Measurements from ENCODE around the gene ACAN. TPM values are rescaled to one million over a fixed set of nuclear protein-coding genes. Genes with fewer than 3 reads are reported as not detected.

Gene ACAN
- total and polyA plus RNA-seq, 10 of the 15 experiments (the other 5 are each of a cell fraction or from before 2014, with no cell fraction given), result not detected

DNA sequence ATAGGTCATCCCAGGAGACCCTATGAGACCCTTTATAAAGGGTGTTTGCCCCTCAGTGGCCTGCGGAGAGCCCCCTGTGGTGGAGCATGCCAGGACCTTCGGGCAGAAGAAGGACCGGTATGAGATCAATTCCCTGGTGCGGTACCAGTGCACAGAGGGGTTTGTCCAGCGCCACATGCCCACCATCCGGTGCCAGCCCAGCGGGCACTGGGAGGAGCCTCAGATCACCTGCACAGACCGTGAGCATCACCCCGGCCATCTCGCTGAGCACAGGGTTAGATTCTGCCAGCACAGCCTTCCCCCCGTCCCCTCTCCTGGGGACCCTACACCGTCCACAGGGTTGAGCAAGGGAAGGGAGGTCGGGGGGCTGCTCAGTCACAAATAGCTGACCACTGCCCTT, 70.5 kb downstream of the ACAN start (continued):
- TF ChIP-seq, protein P1, sequence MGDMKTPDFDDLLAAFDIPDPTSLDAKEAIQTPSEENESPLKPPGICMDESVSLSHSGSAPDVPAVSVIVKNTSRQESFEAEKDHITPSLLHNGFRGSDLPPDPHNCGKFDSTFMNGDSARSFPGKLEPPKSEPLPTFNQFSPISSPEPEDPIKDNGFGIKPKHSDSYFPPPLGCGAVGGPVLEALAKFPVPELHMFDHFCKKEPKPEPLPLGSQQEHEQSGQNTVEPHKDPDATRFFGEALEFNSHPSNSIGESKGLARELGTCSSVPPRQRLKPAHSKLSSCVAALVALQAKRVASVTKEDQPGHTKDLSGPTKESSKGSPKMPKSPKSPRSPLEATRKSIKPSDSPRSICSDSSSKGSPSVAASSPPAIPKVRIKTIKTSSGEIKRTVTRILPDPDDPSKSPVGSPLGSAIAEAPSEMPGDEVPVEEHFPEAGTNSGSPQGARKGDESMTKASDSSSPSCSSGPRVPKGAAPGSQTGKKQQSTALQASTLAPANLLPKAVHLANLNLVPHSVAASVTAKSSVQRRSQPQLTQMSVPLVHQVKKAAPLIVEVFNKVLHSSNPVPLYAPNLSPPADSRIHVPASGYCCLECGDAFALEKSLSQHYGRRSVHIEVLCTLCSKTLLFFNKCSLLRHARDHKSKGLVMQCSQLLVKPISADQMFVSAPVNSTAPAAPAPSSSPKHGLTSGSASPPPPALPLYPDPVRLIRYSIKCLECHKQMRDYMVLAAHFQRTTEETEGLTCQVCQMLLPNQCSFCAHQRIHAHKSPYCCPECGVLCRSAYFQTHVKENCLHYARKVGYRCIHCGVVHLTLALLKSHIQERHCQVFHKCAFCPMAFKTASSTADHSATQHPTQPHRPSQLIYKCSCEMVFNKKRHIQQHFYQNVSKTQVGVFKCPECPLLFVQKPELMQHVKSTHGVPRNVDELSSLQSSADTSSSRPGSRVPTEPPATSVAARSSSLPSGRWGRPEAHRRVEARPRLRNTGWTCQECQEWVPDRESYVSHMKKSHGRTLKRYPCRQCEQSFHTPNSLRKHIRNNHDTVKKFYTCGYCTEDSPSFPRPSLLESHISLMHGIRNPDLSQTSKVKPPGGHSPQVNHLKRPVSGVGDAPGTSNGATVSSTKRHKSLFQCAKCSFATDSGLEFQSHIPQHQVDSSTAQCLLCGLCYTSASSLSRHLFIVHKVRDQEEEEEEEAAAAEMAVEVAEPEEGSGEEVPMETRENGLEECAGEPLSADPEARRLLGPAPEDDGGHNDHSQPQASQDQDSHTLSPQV (IDR thresholded peaks at IDR 0.05), result no peak
- TF ChIP-seq STAT1 (conservative IDR thresholded peaks at IDR 0.05) (no peak), MTA3 (IDR thresholded peaks at IDR 0.05; ENCODE audit: borderline replicate concordance, low read length) (no peak), PAX5 (IDR thresholded peaks at IDR 0.05; ENCODE audit: borderline replicate concordance, low read depth, low read length) (no peak), NFIC (IDR thresholded peaks at IDR 0.05; ENCODE audit: low read depth, low read length) (no peak), ZNF207 (IDR thresholded peaks at IDR 0.05; ENCODE audit: borderline replicate concordance) (no peak), SIN3A (IDR thresholded peaks at IDR 0.05; ENCODE audit: low read depth, low read length) (no peak), ZNF384 (IDR thresholded peaks at IDR 0.05; ENCODE audit: borderline replicate concordance, low read depth, low read length) (no peak), MTA2 (IDR thresholded peaks at IDR 0.05; ENCODE audit: low read depth) (no peak)
- TF ChIP-seq, protein P2, sequence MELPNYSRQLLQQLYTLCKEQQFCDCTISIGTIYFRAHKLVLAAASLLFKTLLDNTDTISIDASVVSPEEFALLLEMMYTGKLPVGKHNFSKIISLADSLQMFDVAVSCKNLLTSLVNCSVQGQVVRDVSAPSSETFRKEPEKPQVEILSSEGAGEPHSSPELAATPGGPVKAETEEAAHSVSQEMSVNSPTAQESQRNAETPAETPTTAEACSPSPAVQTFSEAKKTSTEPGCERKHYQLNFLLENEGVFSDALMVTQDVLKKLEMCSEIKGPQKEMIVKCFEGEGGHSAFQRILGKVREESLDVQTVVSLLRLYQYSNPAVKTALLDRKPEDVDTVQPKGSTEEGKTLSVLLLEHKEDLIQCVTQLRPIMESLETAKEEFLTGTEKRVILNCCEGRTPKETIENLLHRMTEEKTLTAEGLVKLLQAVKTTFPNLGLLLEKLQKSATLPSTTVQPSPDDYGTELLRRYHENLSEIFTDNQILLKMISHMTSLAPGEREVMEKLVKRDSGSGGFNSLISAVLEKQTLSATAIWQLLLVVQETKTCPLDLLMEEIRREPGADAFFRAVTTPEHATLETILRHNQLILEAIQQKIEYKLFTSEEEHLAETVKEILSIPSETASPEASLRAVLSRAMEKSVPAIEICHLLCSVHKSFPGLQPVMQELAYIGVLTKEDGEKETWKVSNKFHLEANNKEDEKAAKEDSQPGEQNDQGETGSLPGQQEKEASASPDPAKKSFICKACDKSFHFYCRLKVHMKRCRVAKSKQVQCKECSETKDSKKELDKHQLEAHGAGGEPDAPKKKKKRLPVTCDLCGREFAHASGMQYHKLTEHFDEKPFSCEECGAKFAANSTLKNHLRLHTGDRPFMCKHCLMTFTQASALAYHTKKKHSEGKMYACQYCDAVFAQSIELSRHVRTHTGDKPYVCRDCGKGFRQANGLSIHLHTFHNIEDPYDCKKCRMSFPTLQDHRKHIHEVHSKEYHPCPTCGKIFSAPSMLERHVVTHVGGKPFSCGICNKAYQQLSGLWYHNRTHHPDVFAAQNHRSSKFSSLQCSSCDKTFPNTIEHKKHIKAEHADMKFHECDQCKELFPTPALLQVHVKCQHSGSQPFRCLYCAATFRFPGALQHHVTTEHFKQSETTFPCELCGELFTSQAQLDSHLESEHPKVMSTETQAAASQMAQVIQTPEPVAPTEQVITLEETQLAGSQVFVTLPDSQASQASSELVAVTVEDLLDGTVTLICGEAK (IDR thresholded peaks at IDR 0.05; ENCODE audit: borderline replicate concordance), result no peak

All from GM12878 (cell line).